Vagina (tissue), 2 donors: ENCODE measurements around the gene IMPACT. TPM values are rescaled to one million over a fixed set of nuclear protein-coding genes. Genes with fewer than 3 reads are reported as not detected.

Experiments
- DNase-seq, 2 donors: peaks; one replicate each; pipeline ENCODE4 v3.0.0-alpha.2; 2017; ENCODE audit errors: extremely low spot score in 2 of 2
- H3K27ac ChIP-seq: fragments of 200-600 bp; sonication (generic); one replicate; pipeline ENCODE4 v1.5.1; 2019
- H3K27me3 ChIP-seq: fragments of 200-600 bp; sonication (generic); one replicate; pipeline ENCODE4 v1.5.1; 2019
- H3K36me3 ChIP-seq, 2 donors: fragments of 200-600 bp; sonication (generic); one replicate each; pipeline ENCODE4 v1.5.1; 2017 to 2019
- H3K4me1 ChIP-seq: fragments of 200-600 bp; sonication (generic); one replicate; pipeline ENCODE4 v1.5.1; 2019
- H3K4me3 ChIP-seq, 2 donors: fragments of 200-600 bp; sonication (generic); 1 replicate in 1 of 2; 2 replicates in 1 of 2; pipeline ENCODE4 v1.5.1; 2016 to 2019
- H3K9me3 ChIP-seq: fragments of 200-600 bp; sonication (generic); one replicate; pipeline ENCODE4 v1.5.1; 2019
- POLR2A ChIP-seq, 2 donors: fragments of 450-650 bp; IDR thresholded peaks; one replicate each; pipeline ENCODE4 v1.6.1; 2017; ENCODE audit warnings: antibody characterized with exemption in 2 of 2, mild to moderate bottlenecking in 2 of 2, moderate library complexity in 2 of 2
- POLR2AphosphoS5 ChIP-seq, 2 donors: sonication (generic); formaldehyde crosslinking; IDR thresholded peaks; one replicate each; pipeline ENCODE4 v1.9.0; 2017; ENCODE audit warnings: antibody characterized with exemption in 2 of 2, mild to moderate bottlenecking in 2 of 2, low read depth in 1 of 2; ENCODE audit not compliant: insufficient read depth in 1 of 2
- intact Hi-C: fragments of 100-400 bp; cut with DNase I; formaldehyde crosslinking; loops from one replicate; pipeline ENCODE4 v1.15.1; 2023
- total RNA-seq: library from RNA; depleted of rRNA; stranded (reverse); fragments of >200 nt; gene quantifications from one replicate; pipeline ENCODE4 v1.2.3, GENCODE V29; 2016
- TF ChIP-seq, protein P1 (sequence below), 3 experiments: fragments of 450-650 bp in 2 of 3; fragments of 200-600 bp in 1 of 3; sonication (generic) in 1 of 3; IDR thresholded peaks; one replicate each; pipeline ENCODE4 v1.5.1; 2017 to 2019; ENCODE audit warnings: antibody characterized with exemption in 3 of 3, mild to moderate bottlenecking in 2 of 3, moderate library complexity in 2 of 3

Gene IMPACT, protein sequence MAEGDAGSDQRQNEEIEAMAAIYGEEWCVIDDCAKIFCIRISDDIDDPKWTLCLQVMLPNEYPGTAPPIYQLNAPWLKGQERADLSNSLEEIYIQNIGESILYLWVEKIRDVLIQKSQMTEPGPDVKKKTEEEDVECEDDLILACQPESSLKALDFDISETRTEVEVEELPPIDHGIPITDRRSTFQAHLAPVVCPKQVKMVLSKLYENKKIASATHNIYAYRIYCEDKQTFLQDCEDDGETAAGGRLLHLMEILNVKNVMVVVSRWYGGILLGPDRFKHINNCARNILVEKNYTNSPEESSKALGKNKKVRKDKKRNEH
- 10.3 TPM for total RNA-seq

DNA sequence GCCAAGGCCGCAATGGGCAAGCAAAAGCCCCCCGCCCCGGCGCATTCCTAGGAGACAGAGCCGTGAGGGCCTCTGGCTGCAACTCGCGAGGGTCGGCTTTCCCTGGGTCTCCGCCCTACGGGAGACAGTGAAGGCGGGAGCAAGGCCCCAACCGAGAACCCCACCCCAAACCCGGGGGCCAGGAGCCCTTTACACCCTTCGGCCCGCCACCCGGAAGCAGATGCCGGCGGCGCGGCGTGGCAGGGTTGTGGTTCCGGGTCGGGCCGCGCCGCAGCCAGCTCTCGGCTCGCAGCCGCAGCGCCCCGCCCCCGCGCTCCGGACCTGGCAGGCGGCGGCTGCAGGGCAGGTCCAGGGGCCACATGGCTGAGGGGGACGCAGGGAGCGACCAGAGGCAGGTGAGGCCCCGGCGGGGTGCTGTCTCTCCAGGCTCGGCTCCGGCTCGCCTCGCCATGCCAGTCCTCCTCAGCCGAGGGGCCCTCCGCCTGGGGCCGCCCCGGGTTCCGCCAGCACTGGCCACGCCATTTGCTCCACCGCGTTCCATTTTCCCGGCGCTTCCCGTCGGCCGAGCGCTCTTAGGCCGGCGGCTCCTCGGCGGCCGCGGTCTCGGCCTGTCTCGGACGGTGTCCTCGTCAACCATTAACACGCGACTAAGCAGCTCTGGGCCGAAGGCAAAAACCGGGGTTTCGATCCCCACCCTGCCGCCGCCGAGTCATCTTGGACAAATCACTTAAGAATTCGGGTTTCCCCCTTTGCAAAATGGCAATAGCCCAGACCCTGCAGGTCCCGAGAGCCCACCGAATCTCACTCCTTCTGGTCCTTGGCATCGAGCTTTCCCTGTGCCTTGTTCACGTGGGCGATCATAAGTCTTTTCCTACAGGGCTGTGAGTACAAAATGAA, at the start of gene IMPACT:
Gene IMPACT (plus strand): TSS at position 273 of the 897 bp plus-strand sequence. CDS start 87 bp downstream, at position 360.
- Histone ChIP-seq H3K27ac (peak within 1 kb of the TSS; percentile 77), H3K9me3 (no peaks in the 10 kb centered on the region), H3K27me3 (no peaks in the 10 kb centered on the region), H3K36me3 (peaks cover 0 to 7% of the 10 kb centered on the region in 2 donors), H3K4me3 (peak within 1 kb of the TSS; percentile 66 to 74), H3K4me1 (peaks cover 12% of the 10 kb centered on the region)
- no peak for DNase-seq
- peak in 1 of 2 donors; percentile 50 for TF ChIP-seq POLR2AphosphoS5 (IDR thresholded peaks at IDR 0.05; ENCODE audit: insufficient read depth in 1 of 2, low read depth in 1 of 2)
- TF ChIP-seq, protein P1, sequence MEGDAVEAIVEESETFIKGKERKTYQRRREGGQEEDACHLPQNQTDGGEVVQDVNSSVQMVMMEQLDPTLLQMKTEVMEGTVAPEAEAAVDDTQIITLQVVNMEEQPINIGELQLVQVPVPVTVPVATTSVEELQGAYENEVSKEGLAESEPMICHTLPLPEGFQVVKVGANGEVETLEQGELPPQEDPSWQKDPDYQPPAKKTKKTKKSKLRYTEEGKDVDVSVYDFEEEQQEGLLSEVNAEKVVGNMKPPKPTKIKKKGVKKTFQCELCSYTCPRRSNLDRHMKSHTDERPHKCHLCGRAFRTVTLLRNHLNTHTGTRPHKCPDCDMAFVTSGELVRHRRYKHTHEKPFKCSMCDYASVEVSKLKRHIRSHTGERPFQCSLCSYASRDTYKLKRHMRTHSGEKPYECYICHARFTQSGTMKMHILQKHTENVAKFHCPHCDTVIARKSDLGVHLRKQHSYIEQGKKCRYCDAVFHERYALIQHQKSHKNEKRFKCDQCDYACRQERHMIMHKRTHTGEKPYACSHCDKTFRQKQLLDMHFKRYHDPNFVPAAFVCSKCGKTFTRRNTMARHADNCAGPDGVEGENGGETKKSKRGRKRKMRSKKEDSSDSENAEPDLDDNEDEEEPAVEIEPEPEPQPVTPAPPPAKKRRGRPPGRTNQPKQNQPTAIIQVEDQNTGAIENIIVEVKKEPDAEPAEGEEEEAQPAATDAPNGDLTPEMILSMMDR (IDR thresholded peaks at IDR 0.05): no peak
- intact Hi-C loops: no loop called here

DNA sequence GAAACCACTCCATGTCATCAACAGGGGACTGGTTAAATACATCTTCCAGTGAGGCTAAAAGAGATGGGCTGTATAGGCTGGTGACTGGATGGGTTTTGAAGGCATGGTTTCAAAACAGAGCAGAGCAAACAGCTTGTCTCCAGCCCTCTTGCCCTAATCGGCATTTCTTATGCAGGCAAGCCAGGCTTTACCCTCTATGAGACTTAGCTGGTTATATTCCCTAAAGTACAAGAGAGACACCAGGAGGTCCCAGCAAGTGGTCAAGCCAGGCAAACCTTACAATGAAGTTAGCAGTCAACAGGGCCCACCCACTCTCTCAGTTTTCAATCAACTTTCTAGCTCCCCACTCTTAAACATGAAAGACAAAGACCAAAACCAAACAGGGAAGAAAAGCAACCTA, 47.9 kb upstream of the IMPACT start:
- H3K9me3 ChIP-seq: no peaks in the 10 kb centered on the region
- DNase-seq: no peak
- peaks cover 0 to 14% of the 10 kb centered on the region in 2 donors for H3K36me3 ChIP-seq
- H3K27me3 ChIP-seq: no peaks in the 10 kb centered on the region
- intact Hi-C loops: no loop called here
- H3K27ac ChIP-seq: no peak overlapping the region
- H3K4me1 ChIP-seq: no peaks in the 10 kb centered on the region
- H3K4me3 ChIP-seq: no peak overlapping the region
- TF ChIP-seq POLR2A (IDR thresholded peaks at IDR 0.05): no peak

DNA sequence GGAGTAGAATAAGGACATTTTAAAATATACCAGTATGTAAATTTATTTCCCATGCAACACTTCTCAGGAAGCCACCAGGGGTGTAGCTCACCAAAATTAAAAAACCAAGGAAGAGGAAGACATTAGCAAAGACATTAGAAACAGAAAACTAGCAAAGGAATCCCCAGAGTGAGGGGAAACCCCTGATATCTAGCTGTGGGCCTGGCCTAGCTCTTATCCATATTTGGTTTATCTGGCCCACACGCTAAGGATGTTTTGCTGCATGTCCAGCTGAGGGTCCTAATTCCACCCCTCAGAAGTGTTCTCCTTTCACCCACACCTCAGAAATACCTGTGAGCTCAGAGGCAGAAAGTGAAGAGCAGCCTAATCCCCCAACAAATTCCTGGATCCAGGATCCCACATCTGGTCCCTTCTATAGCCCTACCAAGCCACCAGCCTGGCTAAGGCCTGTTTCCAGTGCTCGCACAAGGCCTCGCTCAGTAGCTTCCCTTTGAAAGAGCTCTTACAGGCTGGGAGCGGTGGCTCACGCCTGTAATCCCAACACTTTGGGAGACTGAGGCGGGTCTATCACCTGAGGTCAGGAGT, 46.2 kb upstream of the IMPACT start:
- DNase-seq: no peak
- TF ChIP-seq POLR2AphosphoS5 (IDR thresholded peaks at IDR 0.05; ENCODE audit: insufficient read depth in 1 of 2, low read depth in 1 of 2) (no peak), POLR2A (IDR thresholded peaks at IDR 0.05) (no peak)
- TF ChIP-seq, protein P1 (IDR thresholded peaks at IDR 0.05): no peak
- intact Hi-C loops: no loop called here
- no peaks in the 10 kb centered on the region for H3K27me3 ChIP-seq
- H3K4me1 ChIP-seq: no peaks in the 10 kb centered on the region
- peaks cover 0 to 14% of the 10 kb centered on the region in 2 donors for H3K36me3 ChIP-seq
- no peaks in the 10 kb centered on the region for H3K9me3 ChIP-seq
- no peak overlapping the region for H3K4me3 ChIP-seq
- H3K27ac ChIP-seq: no peak overlapping the region

DNA sequence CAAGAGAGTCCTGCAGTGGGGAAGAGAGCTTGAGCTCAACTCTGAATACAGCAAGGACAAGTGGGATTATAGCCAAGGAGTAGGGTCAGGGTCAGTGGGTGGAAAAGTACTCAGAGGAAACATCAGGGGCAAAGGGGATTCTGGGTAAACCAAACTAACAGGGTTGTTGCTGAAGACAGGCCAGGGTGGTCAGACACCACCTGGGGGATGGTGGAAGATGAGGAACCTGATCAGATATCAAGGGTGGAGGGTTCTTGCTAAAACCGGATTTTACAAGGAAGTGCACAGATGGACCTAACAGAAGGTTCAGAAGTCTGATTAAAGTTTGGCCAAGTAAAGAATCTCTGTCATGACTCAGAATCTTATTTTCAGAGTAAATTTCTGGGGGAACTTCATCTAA, 45.3 kb upstream of the IMPACT start:
- Histone ChIP-seq H3K9me3 (no peaks in the 10 kb centered on the region), H3K27me3 (no peaks in the 10 kb centered on the region), H3K36me3 (peaks cover 0 to 6% of the 10 kb centered on the region in 2 donors), H3K27ac (no peak overlapping the region), H3K4me3 (no peak overlapping the region), H3K4me1 (no peaks in the 10 kb centered on the region)
- no peak for DNase-seq
- no peak for TF ChIP-seq POLR2AphosphoS5 (IDR thresholded peaks at IDR 0.05; ENCODE audit: insufficient read depth in 1 of 2, low read depth in 1 of 2)
- TF ChIP-seq, protein P1 (IDR thresholded peaks at IDR 0.05): no peak
- no peak for TF ChIP-seq POLR2A (IDR thresholded peaks at IDR 0.05)
- intact Hi-C loops: no loop called here

DNA sequence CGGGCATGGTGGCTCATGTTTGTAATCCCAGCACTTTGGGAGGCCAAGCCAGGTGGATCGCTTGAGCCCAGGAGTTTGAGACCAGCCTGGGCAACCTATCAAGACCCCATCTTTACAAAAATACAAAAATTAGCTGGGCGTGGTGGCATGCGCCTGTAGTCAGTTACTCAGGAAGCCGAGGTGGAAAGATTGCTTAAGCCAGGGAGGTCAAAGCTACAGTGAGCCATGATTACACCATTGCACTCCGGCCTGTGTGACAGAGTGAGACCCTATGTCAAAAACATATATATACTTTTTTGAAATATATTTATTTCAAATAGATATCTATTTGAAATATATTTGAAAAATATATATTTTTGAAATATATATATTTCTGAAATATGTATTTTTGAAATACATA, 39.8 kb upstream of the IMPACT start:
- intact Hi-C loops: no loop called here
- H3K4me1 ChIP-seq: no peaks in the 10 kb centered on the region
- DNase-seq: no peak
- H3K27ac ChIP-seq: no peak overlapping the region
- no peak overlapping the region for H3K4me3 ChIP-seq
- no peak for TF ChIP-seq POLR2A (IDR thresholded peaks at IDR 0.05)
- TF ChIP-seq, protein P1 (IDR thresholded peaks at IDR 0.05): no peak
- TF ChIP-seq POLR2AphosphoS5 (IDR thresholded peaks at IDR 0.05; ENCODE audit: insufficient read depth in 1 of 2, low read depth in 1 of 2): no peak
- no peaks in the 10 kb centered on the region for H3K9me3 ChIP-seq
- H3K36me3 ChIP-seq: no peaks in the 10 kb centered on the region
- no peaks in the 10 kb centered on the region for H3K27me3 ChIP-seq
